ENCODE data around the gene CLASP1.
"Not testable (repeated sequence)": the region's sequence is repeated elsewhere in the genome, so short reads cannot be mapped to it uniquely, and the experiment has no call there.

CLASP1 gene

GRCh38 chr2:121505005-121505404 is 144.3 kb downstream of the CLASP1 start:
- DNase-seq (ENCODE audit: low read depth): peak; percentile 90

GRCh38 chr2:121504316-121504715 is 144.9 kb downstream of the CLASP1 start:
- no peak for DNase-seq (ENCODE audit: low read depth)

- no peak for DNase-seq (ENCODE audit: low read depth)
These were observed 146.5 kb downstream of the CLASP1 start for GRCh38 chr2:121502781-121503180.

GRCh38 chr2:121502246-121502645 is 147.0 kb downstream of the CLASP1 start:
- DNase-seq (ENCODE audit: low read depth): peak; percentile 75

GRCh38 chr2:121501554-121501953 is 147.7 kb downstream of the CLASP1 start:
- no peak for DNase-seq (ENCODE audit: low read depth)

GRCh38 chr2:121501031-121501430 is 148.2 kb downstream of the CLASP1 start:
- DNase-seq (ENCODE audit: low read depth): peak; percentile 82

- DNase-seq (ENCODE audit: low read depth): no peak
These were observed 150.5 kb downstream of the CLASP1 start for GRCh38 chr2:121498731-121499130.

GRCh38 chr2:121492409-121492808 is 156.9 kb downstream of the CLASP1 start:
- no peak for DNase-seq (ENCODE audit: low read depth)

GRCh38 chr2:121491518-121491917 is 157.7 kb downstream of the CLASP1 start:
- no peak for DNase-seq (ENCODE audit: low read depth)

- no peak for DNase-seq (ENCODE audit: low read depth)
These were observed 158.6 kb downstream of the CLASP1 start for GRCh38 chr2:121490584-121491133.

GRCh38 chr2:121489911-121490583 is 159.2 kb downstream of the CLASP1 start:
- DNase-seq (ENCODE audit: low read depth): no peak

GRCh38 chr2:121489284-121489683 is 160.0 kb downstream of the CLASP1 start:
- no peak for DNase-seq (ENCODE audit: low read depth)

- no peak for DNase-seq (ENCODE audit: low read depth)
These were observed 163.0 kb downstream of the CLASP1 start for GRCh38 chr2:121486191-121486790.

- peak; percentile 78 for DNase-seq (ENCODE audit: low read depth)
These were observed 164.2 kb downstream of the CLASP1 start for GRCh38 chr2:121485039-121485438.

GRCh38 chr2:121483846-121484245 is 165.4 kb downstream of the CLASP1 start:
- DNase-seq (ENCODE audit: low read depth): no peak

- no peak for DNase-seq (ENCODE audit: low read depth)
These were observed 166.2 kb downstream of the CLASP1 start for GRCh38 chr2:121483021-121483420.

GRCh38 chr2:121480826-121481225 is 168.4 kb downstream of the CLASP1 start:
- peak; percentile 85 for DNase-seq (ENCODE audit: low read depth)

GRCh38 chr2:121479882-121480522 is 169.3 kb downstream of the CLASP1 start:
- no peak for DNase-seq (ENCODE audit: low read depth)

- no peak for DNase-seq (ENCODE audit: low read depth)
These were observed 170.1 kb downstream of the CLASP1 start for GRCh38 chr2:121478996-121479745.

- DNase-seq (ENCODE audit: low read depth): not testable (repeated sequence)
These were observed 170.8 kb downstream of the CLASP1 start for GRCh38 chr2:121478358-121478995.

GRCh38 chr2:121476684-121477083 is 172.6 kb downstream of the CLASP1 start:
- DNase-seq (ENCODE audit: low read depth): no peak
